GM19025 (cell line): ENCODE data around the gene MPST.

Experiments used
- ATAC-seq: cut with Tn5 transposase; IDR thresholded peaks from one replicate; pipeline ENCODE4 v1.9.1; 2021; ENCODE audit warnings: mild to moderate bottlenecking, low read depth, moderate library complexity; ENCODE audit not compliant: unreplicated experiment

Gene MPST

GRCh38 chr22:37021710-37022482 lies 2.4 kb downstream of the MPST start:
- ATAC-seq: no peak

GRCh38 chr22:37022483-37023337 lies 3.2 kb downstream of the MPST start:
- ATAC-seq: no peak

- no peak for ATAC-seq
Observed at GRCh38 chr22:37023743-37024338, 4.3 kb downstream of the MPST start.

- ATAC-seq: no peak
Observed at GRCh38 chr22:37024339-37025157, 5.0 kb downstream of the MPST start.

- no peak for ATAC-seq
Observed at GRCh38 chr22:37025500-37026070, 6.0 kb downstream of the MPST start.

GRCh38 chr22:37026325-37026724 lies 6.8 kb downstream of the MPST start:
- ATAC-seq: no peak

GRCh38 chr22:37027556-37027955 lies 8.0 kb downstream of the MPST start:
- ATAC-seq: no peak

- ATAC-seq: no peak
Observed at GRCh38 chr22:37028692-37029674, 9.4 kb downstream of the MPST start.

- no peak for ATAC-seq
Observed at GRCh38 chr22:37030560-37031281, 11.2 kb downstream of the MPST start.

GRCh38 chr22:37032134-37032534 lies 12.6 kb downstream of the MPST start:
- no peak for ATAC-seq

- ATAC-seq: no peak
Observed at GRCh38 chr22:37032535-37033460, 13.3 kb downstream of the MPST start.

- no peak for ATAC-seq
Observed at GRCh38 chr22:37033605-37034430, 14.3 kb downstream of the MPST start.

- ATAC-seq: no peak
Observed at GRCh38 chr22:37036655-37037377, 17.3 kb downstream of the MPST start.

GRCh38 chr22:37037669-37038068 lies 18.1 kb downstream of the MPST start:
- no peak for ATAC-seq

GRCh38 chr22:37039466-37039865 lies 19.9 kb downstream of the MPST start:
- no peak for ATAC-seq
